GM19239 (cell line): ENCODE results near the gene BUB1B.

ENCODE experiments used
- DNase-seq: peaks from one replicate; pipeline ENCODE4 v3.0.0; 2011; ENCODE audit warnings: low spot score; ENCODE audit not compliant: insufficient read length
- FAIRE-seq: peaks from 2 replicates; lab custom pipeline; 2011; peaks lifted over from hg19 to GRCh38; lab: Jason Lieb, UNC

The BUB1B gene

DNA sequence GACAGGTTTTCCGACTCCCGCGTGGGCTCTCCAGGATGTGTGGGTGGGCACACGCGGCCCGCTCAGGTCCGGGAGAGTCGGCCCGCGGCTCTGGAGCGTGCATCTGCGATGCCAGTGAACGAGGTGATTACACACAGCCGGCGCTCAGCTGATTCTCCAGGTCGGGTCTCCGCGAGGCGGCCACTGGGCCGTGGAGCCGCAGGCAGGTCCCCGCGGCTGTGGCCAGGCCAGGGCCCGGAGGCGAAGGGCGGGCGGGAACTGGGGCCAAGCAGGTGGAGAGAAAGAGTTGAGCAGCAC is 91.2 kb downstream of the BUB1B start:
- DNase-seq (no peak), FAIRE-seq (no peak)

GRCh38 chr15:40252438-40253166 is 91.7 kb downstream of the BUB1B start:
- FAIRE-seq (no peak), DNase-seq (peak; percentile 48)

DNA sequence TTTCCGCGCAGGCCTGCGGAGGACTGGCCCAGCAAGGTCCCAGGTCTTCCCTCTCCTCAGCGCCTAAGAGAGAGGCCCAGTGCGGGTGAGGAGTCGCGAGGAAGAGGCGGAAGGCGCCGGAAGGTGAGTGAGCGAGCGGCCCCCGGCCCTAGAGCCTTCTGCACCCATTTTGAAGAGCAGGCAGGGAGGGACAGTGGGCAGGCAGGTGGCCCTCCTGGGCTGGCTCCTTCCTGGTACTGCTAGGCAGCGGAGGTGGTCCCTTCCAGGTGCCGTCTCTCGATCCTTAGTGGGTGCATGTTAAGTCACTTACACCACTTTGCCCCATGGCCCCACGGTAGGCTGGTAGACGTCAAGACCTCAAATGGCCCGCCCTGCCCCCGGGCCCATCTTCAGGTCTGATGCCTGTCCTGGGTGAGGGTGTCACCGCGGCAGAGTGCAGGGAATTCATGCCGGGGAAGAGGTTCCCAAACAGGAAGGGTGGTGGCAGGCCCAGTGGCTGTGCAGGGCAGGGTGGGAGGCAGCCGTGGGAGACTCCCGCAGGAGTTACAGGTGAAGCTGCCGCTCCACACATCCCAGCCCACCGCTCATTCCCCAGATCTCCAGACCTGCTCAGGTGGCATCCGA is 92.4 kb downstream of the BUB1B start:
- FAIRE-seq (no peak), DNase-seq (no peak)

DNA sequence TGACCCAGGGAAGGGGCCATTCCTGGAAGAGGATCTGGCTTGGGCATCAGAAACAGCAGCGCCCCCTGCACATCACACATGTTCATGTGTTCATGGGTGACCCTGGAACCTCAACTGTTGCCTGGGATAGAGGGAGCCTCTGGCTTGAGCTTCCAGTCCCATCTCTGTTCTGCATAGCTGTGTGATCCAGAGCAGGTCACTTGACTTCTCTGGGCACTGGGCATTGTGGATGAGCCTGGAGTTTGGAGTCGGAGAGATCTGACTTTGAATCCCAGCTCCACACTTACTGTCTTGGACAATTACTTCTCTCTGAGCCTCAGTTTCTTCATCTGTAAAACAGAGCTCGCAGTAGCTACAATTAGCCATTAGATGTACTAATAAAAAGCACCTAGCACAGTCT is 93.6 kb downstream of the BUB1B start:
- no peak for DNase-seq
- no peak for FAIRE-seq

GRCh38 chr15:40255033-40255432 is 94.2 kb downstream of the BUB1B start:
- DNase-seq (no peak), FAIRE-seq (no peak)

DNA sequence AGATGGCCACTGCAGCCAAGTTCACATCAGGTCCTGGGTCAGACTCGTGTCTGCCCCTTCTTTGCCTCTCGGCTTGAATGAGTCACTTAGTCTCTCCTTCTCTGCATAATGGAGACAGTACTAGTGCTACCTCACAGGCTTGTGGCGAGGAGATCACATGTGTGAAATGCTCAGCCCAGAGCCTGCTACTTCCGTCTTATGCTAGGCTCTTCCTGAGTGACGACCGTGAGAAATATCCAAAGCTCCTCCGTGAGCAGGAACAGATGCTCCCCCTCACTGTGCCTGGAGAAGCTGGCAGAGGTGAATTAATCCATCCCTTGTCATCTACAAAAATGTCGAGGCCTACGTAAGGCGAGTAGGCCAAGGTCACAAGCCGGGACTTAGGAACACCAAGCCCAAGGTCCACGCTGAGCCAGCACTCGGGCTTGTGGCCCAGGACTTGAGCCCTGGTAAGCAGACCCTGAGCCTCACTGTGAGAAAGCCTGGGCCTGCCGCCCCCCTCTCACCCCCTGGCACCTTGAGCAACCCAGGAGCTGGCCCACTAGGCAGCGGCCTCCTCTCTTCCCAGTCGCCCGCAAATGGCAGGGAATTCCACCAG is 95.9 kb downstream of the BUB1B start:
- no peak for FAIRE-seq
- DNase-seq, result no peak

DNA sequence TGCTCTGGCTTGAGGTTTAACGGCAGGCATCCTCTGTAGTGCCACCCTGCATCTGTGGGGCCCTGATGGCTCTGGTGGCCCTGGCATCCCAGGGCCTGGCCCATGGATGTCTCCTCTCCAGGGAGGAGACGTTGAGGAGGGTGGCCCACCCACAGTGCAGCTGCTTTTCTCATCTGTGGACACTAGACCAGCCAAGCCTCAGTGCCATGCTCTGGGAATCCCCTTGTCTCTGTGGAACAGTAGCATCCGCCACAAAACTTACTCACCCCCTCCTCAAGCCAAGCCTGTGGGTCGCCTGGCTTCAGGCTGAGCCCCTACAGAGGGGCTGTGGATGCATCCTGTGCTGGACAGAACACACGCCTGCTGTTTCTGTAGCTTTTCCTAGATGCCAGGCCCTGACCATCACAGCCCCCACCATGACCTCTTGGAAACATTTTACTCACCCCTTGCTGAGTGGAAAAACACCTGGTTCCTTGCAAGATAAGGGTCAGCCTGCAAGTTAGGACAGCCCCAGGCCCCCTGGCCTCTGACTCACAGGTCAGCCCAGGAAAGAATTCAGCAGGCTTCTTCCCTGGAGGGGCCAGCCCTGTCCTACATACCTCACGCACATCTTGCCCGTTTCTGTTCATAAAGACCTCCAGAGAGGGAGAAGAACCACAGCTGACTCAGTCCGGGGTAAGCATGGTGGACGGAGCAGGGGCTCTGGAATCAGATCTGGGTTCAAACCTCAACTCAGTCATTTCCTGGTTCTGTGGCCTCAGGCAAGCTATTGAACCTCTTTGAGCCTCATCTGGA is 97.0 kb downstream of the BUB1B start:
- DNase-seq, result no peak
- FAIRE-seq, result no peak

DNA sequence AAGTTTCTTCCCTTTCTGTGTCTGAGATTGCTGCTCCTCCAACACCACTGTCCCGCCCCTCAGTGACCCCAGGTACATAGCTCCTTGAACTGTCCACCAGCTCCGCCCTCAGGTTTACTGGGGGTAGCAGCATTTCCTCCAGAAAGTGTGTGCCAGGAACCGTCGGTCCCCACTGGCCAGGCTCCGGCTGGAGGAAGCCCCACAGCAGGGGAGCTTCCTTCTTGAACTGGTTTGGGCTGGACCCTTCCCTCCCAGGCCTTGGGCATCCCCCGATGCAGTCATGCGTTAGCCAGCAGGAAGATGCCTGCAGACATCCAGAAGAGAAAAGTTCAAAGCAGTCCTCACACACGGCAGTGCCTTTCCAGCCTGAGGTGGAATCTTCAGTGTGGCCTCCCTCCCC is 97.7 kb downstream of the BUB1B start:
- DNase-seq, result no peak
- no peak for FAIRE-seq

GRCh38 chr15:40259021-40259420 is 98.2 kb downstream of the BUB1B start:
- no peak for DNase-seq
- no peak for FAIRE-seq

GRCh38 chr15:40263024-40263754 is 102.3 kb downstream of the BUB1B start:
- DNase-seq, result no peak
- no peak for FAIRE-seq

- FAIRE-seq (no peak), DNase-seq (no peak)
These were observed 103.7 kb downstream of the BUB1B start for GRCh38 chr15:40264321-40265153.

DNA sequence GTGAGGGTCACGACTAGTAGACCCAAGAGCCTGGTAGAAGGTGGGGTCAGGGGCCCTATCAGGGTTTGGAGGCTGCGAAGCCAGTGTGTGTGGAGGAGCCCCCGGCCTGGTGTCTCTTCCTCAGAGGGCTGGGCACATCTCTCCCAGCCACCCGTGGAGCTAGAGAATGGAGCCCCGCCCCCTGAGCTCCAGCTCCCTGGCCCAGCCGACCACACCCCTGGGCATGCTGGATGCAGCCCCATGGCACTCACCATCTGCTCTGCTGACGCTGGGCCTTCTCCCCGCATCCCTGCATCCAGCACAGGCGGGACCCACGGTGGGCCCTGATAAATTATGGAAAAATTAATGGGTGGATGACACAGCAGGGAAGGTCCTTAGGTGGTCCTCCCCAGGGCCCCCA is 104.5 kb downstream of the BUB1B start:
- FAIRE-seq (no peak), DNase-seq (no peak)

GRCh38 chr15:40265875-40266274 is 105.0 kb downstream of the BUB1B start:
- no peak for DNase-seq
- no peak for FAIRE-seq

GRCh38 chr15:40266828-40267304 is 106.0 kb downstream of the BUB1B start:
- DNase-seq (no peak), FAIRE-seq (no peak)

DNA sequence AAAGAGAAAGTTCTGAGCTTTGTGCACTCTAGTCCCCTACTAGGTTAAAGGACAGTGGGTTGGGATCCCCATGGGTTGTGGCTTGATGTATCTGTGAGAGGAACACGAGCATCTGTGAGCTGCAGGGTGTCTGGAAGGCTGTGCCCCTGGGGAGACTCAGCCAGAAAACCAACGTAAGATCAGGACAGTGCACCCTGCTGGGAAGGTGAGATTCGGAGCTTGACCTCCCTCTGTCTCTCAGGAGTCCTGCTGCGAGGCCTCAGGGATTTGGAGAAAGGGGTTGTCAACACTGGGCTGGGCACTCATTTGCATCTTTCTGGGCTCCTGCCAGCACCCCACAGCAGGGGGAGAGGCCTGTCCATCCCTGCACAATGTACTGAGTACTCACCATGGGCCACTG is 106.8 kb downstream of the BUB1B start:
- FAIRE-seq (no peak), DNase-seq (no peak)

GRCh38 chr15:40269604-40270003 is 108.7 kb downstream of the BUB1B start:
- DNase-seq, result no peak
- no peak for FAIRE-seq

DNA sequence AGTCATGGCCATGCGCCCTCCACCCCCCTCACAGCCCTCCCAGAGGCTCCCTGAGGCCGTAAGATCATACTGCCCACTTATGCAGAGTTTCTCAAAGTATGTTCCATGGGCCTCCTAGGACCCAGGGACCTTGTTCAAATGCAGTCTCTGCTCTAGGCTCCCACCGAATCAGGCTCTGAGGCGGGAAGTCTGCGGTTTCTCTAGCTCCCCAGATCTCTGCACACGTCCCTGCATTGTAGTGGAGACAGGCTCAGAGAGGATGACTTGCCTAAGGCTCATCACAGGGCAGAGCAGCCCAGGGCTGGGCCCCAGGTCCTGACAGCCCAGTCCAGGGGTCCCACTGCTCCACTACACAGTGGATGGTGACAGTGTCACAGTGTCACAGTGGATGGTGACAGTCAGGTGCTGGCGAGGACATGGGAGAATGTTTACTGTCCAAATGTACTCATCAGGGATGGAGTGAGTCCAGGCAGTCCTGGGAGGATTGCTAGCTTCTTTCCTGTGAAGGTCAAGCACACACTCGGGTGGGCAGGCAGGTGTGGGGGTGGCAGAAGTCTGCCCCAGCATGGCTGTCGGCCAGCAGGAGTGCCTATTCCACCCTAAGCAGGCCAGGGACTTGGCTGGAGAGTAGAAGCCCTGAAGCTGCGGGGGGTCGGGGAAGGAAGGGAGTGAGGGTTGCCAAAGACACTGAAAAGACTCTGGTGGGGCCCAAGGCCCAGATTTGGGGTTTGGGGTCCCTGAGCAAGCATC is 109.6 kb downstream of the BUB1B start:
- DNase-seq, result no peak
- FAIRE-seq, result no peak
